HG03196 (cell line): Measurements from ENCODE around the gene AGBL5.

Source experiments
- ATAC-seq: cut with Tn5 transposase; IDR thresholded peaks from one replicate; pipeline ENCODE4 v1.9.1; 2021; ENCODE audit not compliant: unreplicated experiment

AGBL5 gene

DNA sequence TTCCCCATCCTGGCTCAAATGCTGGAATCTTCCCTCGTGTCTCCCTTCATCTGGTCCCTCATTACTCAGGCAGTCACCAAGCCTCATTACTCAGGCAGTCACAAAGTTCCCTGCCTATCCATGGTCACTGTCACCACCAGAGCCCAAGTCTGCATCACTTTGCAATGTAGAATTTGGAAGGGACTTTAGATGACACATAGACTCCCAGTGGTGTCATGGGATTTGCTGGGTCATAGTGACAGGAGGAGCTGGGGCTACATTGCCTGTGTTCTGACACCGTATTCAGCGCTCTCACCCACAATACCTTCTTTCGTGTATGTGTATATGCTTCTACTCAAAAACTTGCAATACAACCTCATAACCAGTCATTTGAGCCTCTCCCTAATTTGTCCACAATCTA lies 24.9 kb downstream of the AGBL5 start:
- ATAC-seq: no peak

DNA sequence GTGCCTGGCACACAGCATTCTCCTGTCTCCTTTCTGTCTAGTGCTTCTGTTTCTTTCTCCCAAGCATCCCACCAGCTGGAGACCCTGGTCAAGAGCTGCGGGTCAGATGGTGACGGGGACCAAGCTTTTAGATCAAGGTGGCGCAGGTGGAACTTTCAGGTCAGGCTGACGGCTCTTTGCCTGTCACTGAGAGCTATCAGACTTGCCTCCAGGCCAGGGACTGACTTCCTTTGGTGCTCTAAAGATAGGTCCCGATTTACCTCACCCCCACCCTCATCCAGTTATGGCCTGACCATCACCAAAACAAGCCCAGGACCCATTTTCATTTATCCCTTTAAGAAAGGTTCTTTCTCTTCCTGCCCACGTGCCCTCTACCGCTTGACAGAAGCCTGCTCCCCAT lies 25.8 kb downstream of the AGBL5 start:
- no peak for ATAC-seq

DNA sequence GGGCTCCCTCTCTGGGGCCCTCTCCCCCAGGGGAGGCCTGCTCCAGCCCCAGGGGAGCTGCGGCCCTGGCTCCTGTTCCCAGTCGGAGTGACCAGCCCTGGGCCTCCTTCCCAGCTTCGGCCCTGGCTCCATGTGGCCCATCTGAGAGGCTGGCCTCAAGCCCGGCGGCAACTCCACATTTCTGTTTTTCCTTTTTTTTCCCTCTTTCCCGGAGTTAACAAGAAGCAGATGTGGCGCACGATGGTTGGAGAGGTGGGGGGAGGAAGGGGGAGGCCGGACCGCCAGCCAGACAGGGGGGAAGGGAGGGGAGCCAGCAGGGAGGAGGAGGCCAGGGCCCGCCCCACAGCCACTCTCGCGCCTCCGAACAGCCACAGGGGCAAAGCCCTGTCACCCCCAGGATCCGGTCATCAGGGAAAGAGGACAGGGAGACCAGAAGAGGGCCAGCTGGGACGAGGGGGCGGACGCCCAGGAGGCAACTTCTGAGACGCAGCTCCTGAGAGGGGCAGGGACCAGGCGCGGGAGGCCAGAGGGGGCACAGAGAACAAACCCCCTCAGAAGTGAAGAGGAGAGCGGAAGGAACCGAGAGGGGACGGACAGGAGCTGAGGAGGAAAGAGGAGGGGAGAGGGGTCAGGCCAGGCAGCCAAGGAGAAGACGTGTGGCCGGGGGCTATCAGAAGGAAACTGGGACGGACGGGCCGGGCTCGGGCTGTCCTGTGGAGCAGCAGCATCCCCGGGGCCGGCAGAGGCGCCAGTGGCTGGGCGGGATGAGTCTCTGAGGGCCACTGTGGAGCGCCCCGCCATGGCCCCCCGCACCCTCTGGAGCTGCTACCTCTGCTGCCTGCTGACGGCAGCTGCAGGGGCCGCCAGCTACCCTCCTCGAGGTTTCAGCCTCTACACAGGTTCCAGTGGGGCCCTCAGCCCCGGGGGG lies 27.1 kb downstream of the AGBL5 start, which contains the start of gene EMILIN1:
Gene EMILIN1, plus strand, starts transcription at position 349 of the 928 bp plus-strand sequence. Its CDS starts 451 bp downstream, at position 800.
- ATAC-seq: no peak

DNA sequence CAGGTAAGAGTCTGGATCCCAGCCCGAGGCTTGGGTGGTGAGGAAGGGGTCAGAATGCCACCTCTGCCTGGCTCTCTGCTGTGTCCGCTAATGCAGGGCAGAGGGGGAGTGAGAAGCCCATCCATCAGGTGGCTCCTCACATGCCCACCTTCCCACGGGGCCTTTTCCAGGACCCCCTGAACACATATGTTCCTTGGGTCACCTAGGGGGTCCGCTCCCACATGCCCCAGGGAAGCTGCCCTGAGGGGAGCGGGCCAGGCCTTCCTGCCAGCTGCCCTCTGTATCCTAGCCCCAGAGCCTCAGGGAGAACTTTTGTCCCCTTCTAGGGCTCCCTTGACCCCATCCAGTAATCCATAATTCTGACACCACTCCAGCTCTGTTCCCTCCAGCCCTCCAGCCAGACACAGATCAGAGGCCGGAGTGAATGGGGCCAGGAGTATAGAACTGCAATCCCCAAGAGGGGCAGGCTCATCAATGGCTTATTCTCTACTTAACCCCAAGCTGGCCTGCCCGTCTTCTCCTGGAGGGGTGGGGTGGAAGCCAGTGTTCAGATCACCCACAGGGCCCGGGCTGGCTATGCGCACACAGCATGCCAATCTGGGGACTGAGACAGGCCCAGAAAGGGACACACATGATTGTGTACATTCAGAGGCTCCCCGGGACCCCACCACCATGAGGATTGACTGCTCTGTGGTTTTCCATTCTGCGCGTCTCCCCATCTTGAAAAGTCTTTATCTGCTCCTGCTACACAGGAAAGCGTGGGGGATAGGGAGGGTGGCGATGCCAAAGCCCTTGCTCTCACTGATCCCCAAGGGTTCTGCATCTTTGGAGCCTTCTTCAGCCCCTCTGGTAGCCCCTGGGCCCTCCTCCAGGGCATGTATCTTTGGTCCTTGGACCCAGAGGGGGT lies 28.0 kb downstream of the AGBL5 start:
- no peak for ATAC-seq

DNA sequence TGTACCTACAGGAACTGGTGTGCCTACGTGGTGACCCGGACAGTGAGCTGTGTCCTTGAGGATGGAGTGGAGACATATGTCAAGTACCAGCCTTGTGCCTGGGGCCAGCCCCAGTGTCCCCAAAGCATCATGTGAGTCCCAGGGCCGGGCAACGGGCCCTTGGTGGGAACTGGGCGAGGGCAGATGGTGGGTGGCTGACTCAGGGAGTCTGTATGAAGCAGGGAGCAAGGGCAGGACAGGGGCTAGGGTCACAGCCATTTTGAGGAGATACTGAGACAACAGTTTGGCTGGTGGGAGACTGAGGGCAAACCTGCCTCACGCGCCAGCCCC lies 28.6 kb downstream of the AGBL5 start:
- no peak for ATAC-seq

DNA sequence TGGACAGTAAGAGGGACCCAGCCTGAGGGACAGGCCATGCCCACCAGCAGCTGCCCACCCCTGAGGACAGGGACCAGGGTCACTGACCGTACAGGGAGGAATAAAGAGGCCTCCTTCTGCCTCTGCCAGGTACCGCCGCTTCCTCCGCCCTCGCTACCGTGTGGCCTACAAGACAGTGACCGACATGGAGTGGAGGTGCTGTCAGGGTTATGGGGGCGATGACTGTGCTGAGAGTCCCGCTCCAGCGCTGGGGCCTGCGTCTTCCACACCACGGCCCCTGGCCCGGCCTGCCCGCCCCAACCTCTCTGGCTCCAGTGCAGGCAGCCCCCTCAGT lies 29.1 kb downstream of the AGBL5 start:
- ATAC-seq: no peak

DNA sequence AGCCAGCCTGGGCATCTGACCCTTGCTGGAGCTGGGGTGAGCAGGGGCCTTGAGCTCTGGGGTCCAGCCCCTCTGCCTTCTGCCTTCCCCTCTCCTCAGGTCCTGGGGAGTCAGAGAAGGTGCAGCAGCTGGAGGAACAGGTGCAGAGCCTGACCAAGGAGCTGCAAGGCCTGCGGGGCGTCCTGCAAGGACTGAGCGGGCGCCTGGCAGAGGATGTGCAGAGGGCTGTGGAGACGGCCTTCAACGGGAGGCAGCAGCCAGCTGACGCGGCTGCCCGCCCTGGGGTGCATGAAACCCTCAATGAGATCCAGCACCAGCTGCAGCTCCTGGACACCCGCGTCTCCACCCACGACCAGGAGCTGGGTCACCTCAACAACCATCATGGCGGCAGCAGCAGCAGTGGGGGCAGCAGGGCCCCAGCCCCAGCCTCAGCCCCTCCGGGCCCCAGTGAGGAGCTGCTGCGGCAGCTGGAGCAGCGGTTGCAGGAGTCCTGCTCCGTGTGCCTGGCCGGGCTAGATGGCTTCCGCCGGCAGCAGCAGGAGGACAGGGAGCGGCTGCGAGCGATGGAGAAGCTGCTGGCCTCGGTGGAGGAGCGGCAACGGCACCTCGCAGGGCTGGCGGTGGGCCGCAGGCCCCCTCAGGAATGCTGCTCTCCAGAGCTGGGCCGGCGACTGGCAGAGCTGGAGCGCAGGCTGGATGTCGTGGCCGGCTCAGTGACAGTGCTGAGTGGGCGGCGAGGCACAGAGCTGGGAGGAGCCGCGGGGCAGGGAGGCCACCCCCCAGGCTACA lies 30.7 kb downstream of the AGBL5 start:
- no peak for ATAC-seq

DNA sequence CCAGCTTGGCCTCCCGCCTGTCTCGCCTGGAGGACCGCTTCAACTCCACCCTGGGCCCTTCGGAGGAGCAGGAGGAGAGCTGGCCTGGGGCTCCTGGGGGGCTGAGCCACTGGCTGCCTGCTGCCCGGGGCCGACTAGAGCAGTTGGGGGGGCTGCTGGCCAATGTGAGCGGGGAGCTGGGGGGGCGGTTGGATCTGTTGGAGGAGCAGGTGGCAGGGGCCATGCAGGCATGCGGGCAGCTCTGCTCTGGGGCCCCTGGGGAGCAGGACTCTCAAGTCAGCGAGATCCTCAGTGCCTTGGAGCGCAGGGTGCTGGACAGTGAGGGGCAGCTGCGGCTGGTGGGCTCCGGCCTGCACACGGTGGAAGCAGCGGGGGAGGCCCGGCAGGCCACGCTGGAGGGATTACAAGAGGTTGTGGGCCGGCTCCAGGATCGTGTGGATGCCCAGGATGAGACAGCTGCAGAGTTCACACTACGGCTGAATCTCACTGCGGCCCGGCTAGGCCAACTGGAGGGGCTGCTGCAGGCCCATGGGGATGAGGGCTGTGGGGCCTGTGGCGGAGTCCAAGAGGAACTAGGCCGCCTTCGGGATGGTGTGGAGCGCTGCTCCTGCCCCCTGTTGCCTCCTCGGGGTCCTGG lies 31.4 kb downstream of the AGBL5 start:
- no peak for ATAC-seq

DNA sequence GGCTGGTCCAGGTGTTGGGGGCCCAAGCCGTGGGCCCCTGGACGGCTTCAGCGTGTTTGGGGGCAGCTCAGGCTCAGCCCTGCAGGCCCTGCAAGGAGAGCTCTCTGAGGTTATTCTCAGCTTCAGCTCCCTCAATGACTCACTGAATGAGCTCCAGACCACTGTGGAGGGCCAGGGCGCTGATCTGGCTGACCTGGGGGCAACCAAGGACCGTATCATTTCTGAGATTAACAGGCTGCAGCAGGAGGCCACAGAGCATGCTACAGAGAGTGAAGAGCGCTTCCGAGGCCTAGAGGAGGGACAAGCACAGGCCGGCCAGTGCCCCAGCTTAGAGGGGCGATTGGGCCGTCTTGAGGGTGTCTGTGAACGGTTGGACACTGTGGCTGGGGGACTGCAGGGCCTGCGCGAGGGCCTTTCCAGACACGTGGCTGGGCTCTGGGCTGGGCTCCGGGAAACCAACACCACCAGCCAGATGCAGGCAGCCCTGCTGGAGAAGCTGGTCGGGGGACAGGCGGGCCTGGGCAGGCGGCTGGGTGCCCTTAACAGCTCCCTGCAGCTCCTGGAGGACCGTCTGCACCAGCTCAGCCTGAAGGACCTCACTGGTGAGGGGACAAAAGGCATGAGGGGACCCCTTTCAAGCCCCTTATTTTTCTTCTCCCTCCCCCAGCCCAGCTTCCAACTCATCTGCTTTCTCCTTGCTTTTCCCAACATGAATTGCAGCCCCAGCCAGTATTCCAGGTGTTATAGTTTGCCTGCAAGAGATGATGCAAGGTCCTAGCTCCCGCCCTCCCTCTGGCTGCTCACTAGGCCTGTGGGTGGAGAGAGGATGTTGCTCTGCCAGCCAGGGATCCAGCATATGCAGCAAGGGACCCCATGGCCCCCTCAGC lies 32.2 kb downstream of the AGBL5 start:
- no peak for ATAC-seq

DNA sequence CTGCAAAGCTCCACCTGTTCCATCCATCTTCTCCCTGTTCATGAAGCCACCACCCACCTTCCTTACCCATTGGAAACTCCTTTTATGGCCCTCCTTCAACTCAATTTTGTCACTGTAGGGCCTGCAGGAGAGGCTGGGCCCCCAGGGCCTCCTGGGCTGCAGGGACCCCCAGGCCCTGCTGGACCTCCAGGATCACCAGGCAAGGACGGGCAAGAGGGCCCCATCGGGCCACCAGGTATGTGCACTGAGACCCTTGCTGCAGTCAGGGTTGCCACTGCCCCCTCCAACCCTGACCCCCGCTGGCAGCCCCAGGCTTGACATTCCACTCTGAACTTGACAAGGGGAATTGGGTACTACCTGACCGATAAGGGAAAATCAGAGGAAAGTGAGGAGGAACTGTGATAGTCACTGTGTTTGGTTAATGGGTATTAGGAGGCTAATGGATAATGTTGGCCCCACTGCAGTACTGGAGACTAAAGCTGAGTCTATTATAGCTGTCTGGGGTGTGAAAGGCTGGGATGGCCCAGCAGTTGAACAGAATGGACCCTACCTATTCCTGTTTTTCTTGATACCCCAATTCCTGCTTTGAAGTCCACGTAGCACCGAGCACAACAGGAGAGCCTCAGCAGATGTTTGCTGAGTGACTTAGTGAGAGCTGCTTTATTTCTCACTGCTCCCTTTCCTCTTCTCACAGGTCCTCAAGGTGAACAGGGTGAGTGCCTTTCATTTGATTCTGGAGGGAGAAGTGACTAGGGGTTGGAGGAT lies 33.0 kb downstream of the AGBL5 start:
- ATAC-seq: no peak

DNA sequence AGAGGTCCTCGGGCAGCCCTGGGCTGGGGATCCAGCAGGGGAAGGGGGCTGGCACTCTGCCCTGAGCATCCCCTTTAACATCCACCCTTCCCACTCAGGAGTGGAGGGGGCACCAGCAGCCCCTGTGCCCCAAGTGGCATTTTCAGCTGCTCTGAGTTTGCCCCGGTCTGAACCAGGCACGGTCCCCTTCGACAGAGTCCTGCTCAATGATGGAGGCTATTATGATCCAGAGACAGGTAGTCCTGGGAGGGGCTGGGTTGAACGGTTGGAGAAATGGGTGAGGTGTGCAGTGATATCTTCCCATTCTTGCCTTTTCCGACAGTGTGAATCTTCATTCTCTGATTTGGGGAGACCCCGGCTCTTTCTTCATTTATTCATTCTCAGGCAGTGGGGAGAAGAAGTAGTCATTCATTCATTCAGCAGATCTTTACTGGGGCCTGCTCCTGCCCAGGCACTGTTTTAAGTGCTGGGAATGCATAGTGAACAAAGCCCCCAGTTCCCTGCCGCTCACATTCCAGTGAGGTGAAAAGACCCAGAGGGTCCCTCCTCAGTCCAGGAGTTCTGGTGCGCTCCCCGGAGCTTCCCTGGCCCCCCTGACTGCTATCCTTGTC lies 33.7 kb downstream of the AGBL5 start:
- no peak for ATAC-seq

DNA sequence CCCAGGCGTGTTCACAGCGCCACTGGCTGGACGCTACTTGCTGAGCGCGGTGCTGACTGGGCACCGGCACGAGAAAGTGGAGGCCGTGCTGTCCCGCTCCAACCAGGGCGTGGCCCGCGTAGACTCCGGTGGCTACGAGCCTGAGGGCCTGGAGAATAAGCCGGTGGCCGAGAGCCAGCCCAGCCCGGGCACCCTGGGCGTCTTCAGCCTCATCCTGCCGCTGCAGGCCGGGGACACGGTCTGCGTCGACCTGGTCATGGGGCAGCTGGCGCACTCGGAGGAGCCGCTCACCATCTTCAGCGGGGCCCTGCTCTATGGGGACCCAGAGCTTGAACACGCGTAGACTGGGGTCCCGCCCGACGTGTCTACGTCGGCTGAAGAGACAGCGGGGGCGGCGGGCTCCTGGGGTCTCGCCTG lies 34.2 kb downstream of the AGBL5 start:
- no peak for ATAC-seq

DNA sequence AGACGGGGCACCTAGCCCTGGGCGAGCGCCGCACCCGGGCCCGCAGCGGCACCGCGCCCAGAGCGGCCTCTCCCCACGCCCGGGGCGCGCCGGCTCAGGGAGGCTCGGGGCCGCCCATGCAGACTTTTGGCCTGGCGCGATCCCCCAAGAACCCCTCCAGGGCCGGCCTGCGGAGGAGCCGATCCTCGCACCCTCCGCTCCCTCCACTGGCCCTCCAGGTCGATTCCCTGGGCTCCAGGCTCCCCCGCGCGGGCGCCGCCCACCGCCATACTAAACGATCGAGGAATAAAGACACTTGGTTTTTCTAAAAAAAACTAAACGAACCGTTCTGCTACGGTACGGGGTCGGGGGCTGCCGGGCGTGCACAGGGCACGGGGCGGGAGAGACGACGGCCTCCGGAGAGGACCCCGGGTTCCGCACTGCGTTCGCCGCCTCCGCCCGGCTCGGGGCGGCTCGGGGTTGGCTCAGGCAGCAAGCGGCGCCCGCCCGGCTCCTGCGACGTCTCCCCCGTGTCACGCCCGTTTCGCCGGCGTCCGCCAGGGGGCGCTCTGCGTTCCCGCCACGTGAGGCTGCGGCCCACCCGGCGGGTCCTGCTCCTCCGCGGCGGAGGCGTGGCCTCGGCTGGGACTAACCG lies 34.7 kb downstream of the AGBL5 start:
- peak; percentile 79 for ATAC-seq

DNA sequence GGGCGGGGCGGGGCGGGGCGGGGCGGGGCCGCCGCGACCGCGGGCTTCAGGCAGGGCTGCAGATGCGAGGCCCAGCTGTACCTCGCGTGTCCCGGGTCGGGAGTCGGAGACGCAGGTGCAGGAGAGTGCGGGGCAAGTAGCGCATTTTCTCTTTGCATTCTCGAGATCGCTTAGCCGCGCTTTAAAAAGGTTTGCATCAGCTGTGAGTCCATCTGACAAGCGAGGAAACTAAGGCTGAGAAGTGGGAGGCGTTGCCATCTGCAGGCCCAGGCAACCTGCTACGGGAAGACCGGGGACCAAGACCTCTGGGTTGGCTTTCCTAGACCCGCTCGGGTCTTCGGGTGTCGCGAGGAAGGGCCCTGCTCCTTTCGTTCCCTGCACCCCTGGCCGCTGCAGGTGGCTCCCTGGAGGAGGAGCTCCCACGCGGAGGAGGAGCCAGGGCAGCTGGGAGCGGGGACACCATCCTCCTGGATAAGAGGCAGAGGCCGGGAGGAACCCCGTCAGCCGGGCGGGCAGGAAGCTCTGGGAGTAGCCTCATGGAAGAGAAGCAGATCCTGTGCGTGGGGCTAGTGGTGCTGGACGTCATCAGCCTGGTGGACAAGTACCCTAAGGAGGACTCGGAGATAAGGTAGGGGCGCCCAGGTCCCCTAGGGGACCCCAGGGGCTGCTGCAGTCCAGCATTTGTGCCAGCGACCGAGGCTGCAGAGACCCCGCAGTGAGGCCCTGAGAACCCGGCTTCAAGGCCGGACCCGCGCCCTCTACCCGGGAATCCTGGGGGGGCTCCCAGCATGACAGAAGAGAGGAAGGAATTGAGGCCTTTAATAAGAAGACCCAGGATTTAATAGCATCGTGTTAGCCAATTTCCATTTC lies 35.5 kb downstream of the AGBL5 start, which contains the start of gene KHK:
Gene KHK, plus strand, starts transcription at position 49 of the 870 bp plus-strand sequence. Its CDS starts 488 bp downstream, at position 537.
- no peak for ATAC-seq

DNA sequence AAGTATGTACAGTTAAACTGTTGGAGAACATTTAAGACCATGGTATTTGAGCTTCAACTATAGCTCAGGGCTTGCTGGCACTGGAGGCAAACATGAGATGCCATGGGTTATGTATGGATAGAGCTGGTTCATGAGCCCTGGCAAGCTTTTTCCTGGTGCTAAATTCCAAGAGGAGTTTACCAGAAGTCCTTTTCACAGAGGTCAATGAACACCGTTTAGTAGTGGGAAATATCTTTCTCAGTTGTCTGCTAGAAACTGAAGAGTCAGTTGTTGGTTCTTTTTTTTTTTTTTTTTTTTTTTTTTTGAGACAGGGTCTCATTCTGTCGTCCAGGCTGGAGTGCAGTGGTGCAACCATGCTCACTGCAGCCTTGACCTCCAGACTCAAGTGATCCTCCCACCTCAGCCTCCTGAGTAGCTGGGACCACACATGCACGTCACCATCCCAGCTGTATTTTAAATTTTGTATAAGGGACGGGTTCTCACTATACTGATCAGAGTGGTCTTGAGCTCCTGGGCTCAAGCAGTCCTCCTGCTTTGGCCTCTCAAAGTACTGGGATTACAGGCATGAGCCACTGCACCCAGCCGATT lies 36.4 kb downstream of the AGBL5 start:
- no peak for ATAC-seq

DNA sequence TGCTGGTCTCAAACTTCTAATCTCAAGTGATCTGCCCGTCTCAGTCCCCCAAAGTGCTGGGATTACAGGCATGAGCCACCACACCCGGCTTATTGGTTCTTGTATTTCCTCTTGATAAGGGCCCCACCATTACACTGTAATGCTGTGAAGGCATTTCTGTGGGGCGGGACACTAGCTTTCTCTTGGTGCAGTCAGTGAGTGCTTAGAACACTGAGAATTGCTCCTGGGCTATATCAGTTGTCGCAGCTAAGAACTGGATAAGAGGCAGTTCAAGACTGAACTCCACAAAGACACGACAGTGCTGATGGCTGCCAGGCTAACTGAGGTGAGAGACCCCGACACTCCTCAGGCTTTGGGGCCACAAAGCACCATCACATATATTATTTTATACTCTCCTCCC lies 37.2 kb downstream of the AGBL5 start:
- no peak for ATAC-seq
